GM21447 (cell line): ENCODE measurements around the gene S100A6.

Source experiments
- ATAC-seq: cut with Tn5 transposase; IDR thresholded peaks from one replicate; pipeline ENCODE4 v1.9.1; 2021; ENCODE audit not compliant: unreplicated experiment

S100A6 gene

GRCh38 chr1:153546796-153547559 lies 11.2 kb upstream of the S100A6 start:
- no peak for ATAC-seq

GRCh38 chr1:153546371-153546770 lies 10.6 kb upstream of the S100A6 start:
- ATAC-seq = no peak

- peak; percentile 57 for ATAC-seq
Measured at GRCh38 chr1:153545067-153546055, 9.6 kb upstream of the S100A6 start, which contains the start of gene S100A4. TSS of gene S100A4 (minus strand) at chr1:153545806. CDS start at chr1:153544794, 1,012 bp downstream.

- ATAC-seq = no peak
Measured at GRCh38 chr1:153544453-153545066, 8.8 kb upstream of the S100A6 start.

GRCh38 chr1:153543736-153544135 lies 7.9 kb upstream of the S100A6 start:
- ATAC-seq = no peak

GRCh38 chr1:153542956-153543711 lies 7.3 kb upstream of the S100A6 start:
- ATAC-seq = no peak

- no peak for ATAC-seq
Measured at GRCh38 chr1:153541641-153542590, 6.1 kb upstream of the S100A6 start.

GRCh38 chr1:153540394-153541361 lies 4.9 kb upstream of the S100A6 start, which contains the start of gene S100A5:
TSS of gene S100A5 (minus strand) at chr1:153540934. CDS start at chr1:153540191, 743 bp downstream.
- no peak for ATAC-seq

- no peak for ATAC-seq
Measured at GRCh38 chr1:153539395-153540093, 3.8 kb upstream of the S100A6 start.

- ATAC-seq = no peak
Measured at GRCh38 chr1:153538315-153538821, 2.6 kb upstream of the S100A6 start.

- no peak for ATAC-seq
Measured at GRCh38 chr1:153537376-153537730, 1.6 kb upstream of the S100A6 start.

- ATAC-seq = no peak
Measured at GRCh38 chr1:153536671-153537375, 1.0 kb upstream of the S100A6 start.

GRCh38 chr1:153536012-153536670 lies 350 bp upstream of the S100A6 start:
- peak; percentile 49 for ATAC-seq

- no peak for ATAC-seq
Measured at GRCh38 chr1:153534925-153535241, 908 bp downstream of the S100A6 start.

GRCh38 chr1:153534226-153534924 lies 1.4 kb downstream of the S100A6 start:
- no peak for ATAC-seq

- no peak for ATAC-seq
Measured at GRCh38 chr1:153533689-153534201, 2.0 kb downstream of the S100A6 start.
